Measurements from ENCODE around the gene TTC38.

TTC38 gene

DNA sequence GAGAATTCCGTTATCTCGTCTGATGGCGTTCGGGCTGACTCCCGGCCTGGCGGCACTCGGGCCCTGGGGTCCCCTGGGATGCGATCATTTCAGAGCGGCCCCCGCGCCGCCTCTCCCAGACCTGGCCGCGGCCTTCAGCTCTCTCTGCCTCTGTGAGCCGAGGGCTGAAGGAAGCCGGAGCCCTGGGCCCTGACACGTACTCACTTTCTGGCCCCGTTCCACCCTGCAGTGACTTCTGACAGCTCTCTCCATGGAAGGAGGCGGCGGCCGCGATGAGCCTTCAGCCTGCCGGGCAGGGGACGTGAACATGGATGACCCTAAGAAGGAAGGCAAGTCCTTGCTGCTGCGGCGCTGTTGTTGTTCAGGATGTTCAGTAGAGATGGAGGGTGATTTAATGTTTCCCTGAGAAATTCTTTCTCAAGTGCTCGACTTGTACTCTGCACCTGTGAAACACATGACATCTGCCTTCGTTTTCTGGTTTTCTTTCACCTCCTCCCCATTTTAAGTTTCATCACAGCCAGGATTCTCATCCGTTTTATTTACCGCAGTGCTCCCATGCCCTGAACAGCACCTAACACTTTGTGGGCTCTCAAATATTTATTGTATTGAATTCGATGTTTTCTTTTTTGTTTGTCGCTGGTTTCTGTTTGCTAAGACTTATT, 29.5 kb downstream of the TTC38 start:
- Histone ChIP-seq H3K9me3 (ENCODE audit: control insufficient read depth, insufficient read depth, low read depth, low read length) (no peaks in the 10 kb centered on the region), H3K4me1 (ENCODE audit: control insufficient read depth, insufficient read depth, low read length) (peaks cover 8% of the 10 kb centered on the region), H3K36me3 (ENCODE audit: control insufficient read depth in 2 of 2, insufficient read depth in 1 of 2, low read length in 2 of 2) (peaks cover 41 to 49% of the 10 kb centered on the region in 2 experiments), H3K27ac (ENCODE audit: extremely low read depth, low read depth, low read length) (peak overlapping the region; percentile 81), H3K4me3 (ENCODE audit: low read depth, low read length) (peak overlapping the region; percentile 94)
- POLR2A ChIA-PET = interaction anchor here (0.6 to 3.1 kb wide), 6 partner anchors 10 to 142 kb away, joined by 3 to 17 read pairs (median 4); partner anchors contain the start of genes TRMU and TTC38
- CTCF ChIA-PET = interaction anchor here (0.8 to 2.5 kb wide), 3 partner anchors 175 to 291 kb away, joined by 3 to 16 read pairs (median 3); no protein-coding TSS in a partner anchor
- no peak for TF ChIP-seq ZNF510 (tag by site-specific recombination; IDR thresholded peaks at IDR 0.05; ENCODE audit: insufficient replicate concordance)
- no peak for TF ChIP-seq PRDM6 (tag by site-specific recombination; IDR thresholded peaks at IDR 0.05)
- TF ChIP-seq ZFP69B (tag by site-specific recombination; IDR thresholded peaks at IDR 0.05) = 0 out of 2 replicates have a peak, but pooled peaks have one; percentile 3
- TF ChIP-seq GLIS1 (tag by site-specific recombination; IDR thresholded peaks at IDR 0.05) = peak; percentile 24; the same call in 1 of the 2 replicates
- TF ChIP-seq ZNF132 (tag by site-specific recombination; IDR thresholded peaks at IDR 0.05; ENCODE audit: borderline replicate concordance) = no peak
- TF ChIP-seq ZBTB26 (tag by site-specific recombination; optimal IDR thresholded peaks at IDR 0.05) = no peak
- TF ChIP-seq ZIC2 (tag by site-specific recombination; IDR thresholded peaks at IDR 0.05) = no peak
- no peak for TF ChIP-seq ZNF350 (tag by site-specific recombination; IDR thresholded peaks at IDR 0.05)
- TF ChIP-seq ZNF521 (tag by site-specific recombination; IDR thresholded peaks at IDR 0.05) = no peak
- TF ChIP-seq ZNF558 (tag by site-specific recombination; IDR thresholded peaks at IDR 0.05) = no peak
- TF ChIP-seq ZBTB17 (tag by site-specific recombination; IDR thresholded peaks at IDR 0.05) = peak; percentile 37; the same call in 1 of the 2 replicates
- TF ChIP-seq ZNF629 (tag by site-specific recombination; IDR thresholded peaks at IDR 0.05) = no peak
- TF ChIP-seq, protein P1, sequence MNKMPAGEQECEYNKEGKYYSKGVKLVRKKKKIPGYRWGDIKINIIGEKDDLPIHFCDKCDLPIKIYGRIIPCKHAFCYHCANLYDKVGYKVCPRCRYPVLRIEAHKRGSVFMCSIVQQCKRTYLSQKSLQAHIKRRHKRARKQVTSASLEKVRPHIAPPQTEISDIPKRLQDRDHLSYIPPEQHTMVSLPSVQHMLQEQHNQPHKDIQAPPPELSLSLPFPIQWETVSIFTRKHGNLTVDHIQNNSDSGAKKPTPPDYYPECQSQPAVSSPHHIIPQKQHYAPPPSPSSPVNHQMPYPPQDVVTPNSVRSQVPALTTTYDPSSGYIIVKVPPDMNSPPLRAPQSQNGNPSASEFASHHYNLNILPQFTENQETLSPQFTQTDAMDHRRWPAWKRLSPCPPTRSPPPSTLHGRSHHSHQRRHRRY (tag by site-specific recombination; IDR thresholded peaks at IDR 0.05) = no peak
- no peak for TF ChIP-seq ZNF155 (tag by site-specific recombination; IDR thresholded peaks at IDR 0.05)
- TF ChIP-seq, protein P2, sequence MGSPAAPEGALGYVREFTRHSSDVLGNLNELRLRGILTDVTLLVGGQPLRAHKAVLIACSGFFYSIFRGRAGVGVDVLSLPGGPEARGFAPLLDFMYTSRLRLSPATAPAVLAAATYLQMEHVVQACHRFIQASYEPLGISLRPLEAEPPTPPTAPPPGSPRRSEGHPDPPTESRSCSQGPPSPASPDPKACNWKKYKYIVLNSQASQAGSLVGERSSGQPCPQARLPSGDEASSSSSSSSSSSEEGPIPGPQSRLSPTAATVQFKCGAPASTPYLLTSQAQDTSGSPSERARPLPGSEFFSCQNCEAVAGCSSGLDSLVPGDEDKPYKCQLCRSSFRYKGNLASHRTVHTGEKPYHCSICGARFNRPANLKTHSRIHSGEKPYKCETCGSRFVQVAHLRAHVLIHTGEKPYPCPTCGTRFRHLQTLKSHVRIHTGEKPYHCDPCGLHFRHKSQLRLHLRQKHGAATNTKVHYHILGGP (tag by site-specific recombination; IDR thresholded peaks at IDR 0.05) = no peak
- TF ChIP-seq ZNF341 (tag by site-specific recombination; IDR thresholded peaks at IDR 0.05; ENCODE audit: low read depth) = no peak
- 0 out of 2 replicates have a peak, but pooled peaks have one; percentile 9 for TF ChIP-seq ZXDB (tag by site-specific recombination; IDR thresholded peaks at IDR 0.05)
- TF ChIP-seq ZNF391 (tag by site-specific recombination; IDR thresholded peaks at IDR 0.05; ENCODE audit: borderline replicate concordance, low read depth) = no peak
- TF ChIP-seq ZNF19 (tag by site-specific recombination; IDR thresholded peaks at IDR 0.05; ENCODE audit: low read depth) = no peak
- TF ChIP-seq HOXC10 (CRISPR knock-in tag; IDR thresholded peaks at IDR 0.05) = no peak
- TF ChIP-seq SALL2 (tag by site-specific recombination; IDR thresholded peaks at IDR 0.05; ENCODE audit: borderline replicate concordance) = no peak
- no peak for TF ChIP-seq ZNF248 (tag by site-specific recombination; IDR thresholded peaks at IDR 0.05)
- no peak for TF ChIP-seq SP3 (tag by site-specific recombination; IDR thresholded peaks at IDR 0.05)
- TF ChIP-seq GLI4 (tag by site-specific recombination; IDR thresholded peaks at IDR 0.05) = no peak
- no peak for TF ChIP-seq ZNF707 (tag by site-specific recombination; IDR thresholded peaks at IDR 0.05)
- TF ChIP-seq KLF16 (tag by site-specific recombination; IDR thresholded peaks at IDR 0.05) = no peak
- 0 out of 2 replicates have a peak, but pooled peaks have one; percentile 38 for TF ChIP-seq BCL11B (tag by site-specific recombination; IDR thresholded peaks at IDR 0.05; ENCODE audit: low read depth)
- TF ChIP-seq, protein P3, sequence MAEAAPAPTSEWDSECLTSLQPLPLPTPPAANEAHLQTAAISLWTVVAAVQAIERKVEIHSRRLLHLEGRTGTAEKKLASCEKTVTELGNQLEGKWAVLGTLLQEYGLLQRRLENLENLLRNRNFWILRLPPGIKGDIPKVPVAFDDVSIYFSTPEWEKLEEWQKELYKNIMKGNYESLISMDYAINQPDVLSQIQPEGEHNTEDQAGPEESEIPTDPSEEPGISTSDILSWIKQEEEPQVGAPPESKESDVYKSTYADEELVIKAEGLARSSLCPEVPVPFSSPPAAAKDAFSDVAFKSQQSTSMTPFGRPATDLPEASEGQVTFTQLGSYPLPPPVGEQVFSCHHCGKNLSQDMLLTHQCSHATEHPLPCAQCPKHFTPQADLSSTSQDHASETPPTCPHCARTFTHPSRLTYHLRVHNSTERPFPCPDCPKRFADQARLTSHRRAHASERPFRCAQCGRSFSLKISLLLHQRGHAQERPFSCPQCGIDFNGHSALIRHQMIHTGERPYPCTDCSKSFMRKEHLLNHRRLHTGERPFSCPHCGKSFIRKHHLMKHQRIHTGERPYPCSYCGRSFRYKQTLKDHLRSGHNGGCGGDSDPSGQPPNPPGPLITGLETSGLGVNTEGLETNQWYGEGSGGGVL (tag by site-specific recombination; IDR thresholded peaks at IDR 0.05) = no peak
- TF ChIP-seq ZNF830 (tag by site-specific recombination; IDR thresholded peaks at IDR 0.05; ENCODE audit: low read depth) = no peak
- TF ChIP-seq ATF2 (tag by site-specific recombination; IDR thresholded peaks at IDR 0.05; ENCODE audit: low read depth) = no peak
